K562 (cell line): ENCODE results near the gene MAGOHB. TPM values are rescaled to one million over a fixed set of nuclear protein-coding genes. Genes with fewer than 3 reads are reported as not detected.

Source experiments
- ESRRB ChIP-seq: fragments of 250-450 bp; sonication (Bioruptor Pico); IDR thresholded peaks from 2 replicates; pipeline ENCODE4 v1.5.0; 2020; ENCODE audit warnings: mild to moderate bottlenecking, moderate library complexity, borderline replicate concordance
- FOS ChIP-seq: IDR thresholded peaks from 3 replicates; pipeline ENCODE4 v1.6.1; 2011; ENCODE audit not compliant: insufficient read length; ENCODE audit errors: extremely low read depth
- MGA ChIP-seq: fragments of 450-650 bp; IDR thresholded peaks from 2 replicates; pipeline ENCODE4 v1.6.1; 2016; ENCODE audit warnings: mild to moderate bottlenecking, moderate library complexity
- MTF1 ChIP-seq: fragments of 250-450 bp; sonication (Bioruptor Pico); IDR thresholded peaks from 2 replicates; pipeline ENCODE4 v1.9.0; 2021; ENCODE audit warnings: moderate library complexity, mild to moderate bottlenecking, inconsistent platforms, borderline replicate concordance
- MYC ChIP-seq, 2 experiments: fragments of 250-450 bp in 1 of 2; sonication (Bioruptor Pico) in 1 of 2; IDR thresholded peaks; 2 replicates each; pipeline versions ENCODE4 v1.5.1 to v1.6.1; 2012 to 2021; ENCODE audit warnings: low read depth in 2 of 2, borderline replicate concordance in 1 of 2, improper control_type of control experiment in 1 of 2, low read length in 1 of 2, mild to moderate bottlenecking in 1 of 2, moderate library complexity in 1 of 2
- TBP ChIP-seq: optimal IDR thresholded peaks from 2 replicates; pipeline ENCODE3; 2011; ENCODE audit warnings: low read depth, low read length, improper control_type of control experiment
- ZNF3 ChIP-seq: fragments of 250-450 bp; sonication (Bioruptor Pico); IDR thresholded peaks from 2 replicates; pipeline ENCODE4 v1.5.0; 2021; ENCODE audit warnings: mild to moderate bottlenecking, moderate library complexity
- polyA plus RNA-seq, 8 experiments: library from polyadenylated mRNA; depleted of rRNA in 4 of 8; stranded (reverse) in 5 of 8; unstranded in 3 of 8; fragments of >200 nt; fragmentation: Nextera tagmentation in 2 of 8; fragmentation: Illumina TruSeq in 1 of 8; extraction: Ambion mirVana in 2 of 8; extraction: Trizol in 1 of 8; gene quantifications; 2 replicates each; pipeline versions ENCODE4 v1.2.1 to v1.2.3, GENCODE V29; 2011 to 2014; ENCODE audit warnings: inconsistent platforms in 1 of 8, missing spikeins in 1 of 8
- total RNA-seq, 7 experiments: library from RNA; depleted of rRNA in 6 of 7; stranded (reverse); fragments of >200 nt in 6 of 7; fragmentation: Illumina TruSeq in 2 of 7; extraction: Trizol in 2 of 7; gene quantifications; 2 replicates each; pipeline versions ENCODE4 v1.2.1 to v1.2.3, GENCODE V29; 2011 to 2021; ENCODE audit warnings: low replicate concordance in 1 of 7
- TF ChIP-seq, protein P1 (sequence below): fragments of 450-650 bp; IDR thresholded peaks from 2 replicates; pipeline ENCODE4 v1.6.1; 2016; ENCODE audit warnings: antibody characterized with exemption
- TF ChIP-seq, protein P2 (sequence below): sonication (generic); IDR thresholded peaks from 2 replicates; pipeline ENCODE4 v1.6.1; 2016
- TF ChIP-seq, protein P3 (sequence below): sonication (generic); formaldehyde crosslinking; IDR thresholded peaks from 2 replicates; pipeline ENCODE4 v1.9.0; 2022; ENCODE audit warnings: mild to moderate bottlenecking, missing genetic modification reagents

The MAGOHB gene
- total and polyA plus RNA-seq, 9 of the 15 experiments (the other 6 are each of a cell fraction or from before 2014, with no cell fraction given): 34.5 to 177 (median 85.4) TPM

- TF ChIP-seq MGA (0 out of 2 replicates have a peak, but pooled peaks have one; percentile 16), ESRRB (CRISPR knock-in tag) (no peak), FOS (no peak), MYC (IDR thresholded peaks at IDR 0.05; ENCODE audit: low read depth, low read length) (peak; percentile 55; the same call in 1 of the 2 replicates), MYC (CRISPR knock-in tag; IDR thresholded peaks at IDR 0.05; ENCODE audit: borderline replicate concordance, low read depth) (no peak), TBP (no peak), MTF1 (CRISPR knock-in tag) (no peak), ZNF3 (no peak)
- TF ChIP-seq, protein P1, sequence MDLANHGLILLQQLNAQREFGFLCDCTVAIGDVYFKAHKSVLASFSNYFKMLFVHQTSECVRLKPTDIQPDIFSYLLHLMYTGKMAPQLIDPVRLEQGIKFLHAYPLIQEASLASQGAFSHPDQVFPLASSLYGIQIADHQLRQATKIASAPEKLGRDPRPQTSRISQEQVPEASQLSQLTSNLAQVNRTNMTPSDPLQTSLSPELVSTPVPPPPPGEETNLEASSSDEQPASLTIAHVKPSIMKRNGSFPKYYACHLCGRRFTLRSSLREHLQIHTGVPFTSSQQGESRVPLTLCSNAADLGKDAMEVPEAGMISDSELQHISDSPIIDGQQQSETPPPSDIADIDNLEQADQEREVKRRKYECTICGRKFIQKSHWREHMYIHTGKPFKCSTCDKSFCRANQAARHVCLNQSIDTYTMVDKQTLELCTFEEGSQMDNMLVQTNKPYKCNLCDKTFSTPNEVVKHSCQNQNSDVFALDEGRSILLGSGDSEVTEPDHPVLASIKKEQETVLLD: no peak
- TF ChIP-seq, protein P2, sequence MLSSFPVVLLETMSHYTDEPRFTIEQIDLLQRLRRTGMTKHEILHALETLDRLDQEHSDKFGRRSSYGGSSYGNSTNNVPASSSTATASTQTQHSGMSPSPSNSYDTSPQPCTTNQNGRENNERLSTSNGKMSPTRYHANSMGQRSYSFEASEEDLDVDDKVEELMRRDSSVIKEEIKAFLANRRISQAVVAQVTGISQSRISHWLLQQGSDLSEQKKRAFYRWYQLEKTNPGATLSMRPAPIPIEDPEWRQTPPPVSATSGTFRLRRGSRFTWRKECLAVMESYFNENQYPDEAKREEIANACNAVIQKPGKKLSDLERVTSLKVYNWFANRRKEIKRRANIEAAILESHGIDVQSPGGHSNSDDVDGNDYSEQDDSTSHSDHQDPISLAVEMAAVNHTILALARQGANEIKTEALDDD: peak; percentile 6; the same call in 1 of the 2 replicates
- TF ChIP-seq, protein P3, sequence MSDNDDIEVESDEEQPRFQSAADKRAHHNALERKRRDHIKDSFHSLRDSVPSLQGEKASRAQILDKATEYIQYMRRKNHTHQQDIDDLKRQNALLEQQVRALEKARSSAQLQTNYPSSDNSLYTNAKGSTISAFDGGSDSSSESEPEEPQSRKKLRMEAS (CRISPR knock-in tag): no peak
Observed at GRCh38 chr12:10617863-10618262, 4.5 kb upstream of the MAGOHB start (continued).
